ENCODE data around the gene EEIG1. TPM values are rescaled to one million over a fixed set of nuclear protein-coding genes. Genes with fewer than 3 reads are reported as not detected.

EEIG1 gene
- 0.99 and 3.4 TPM in 2 replicates for total RNA-seq

DNA sequence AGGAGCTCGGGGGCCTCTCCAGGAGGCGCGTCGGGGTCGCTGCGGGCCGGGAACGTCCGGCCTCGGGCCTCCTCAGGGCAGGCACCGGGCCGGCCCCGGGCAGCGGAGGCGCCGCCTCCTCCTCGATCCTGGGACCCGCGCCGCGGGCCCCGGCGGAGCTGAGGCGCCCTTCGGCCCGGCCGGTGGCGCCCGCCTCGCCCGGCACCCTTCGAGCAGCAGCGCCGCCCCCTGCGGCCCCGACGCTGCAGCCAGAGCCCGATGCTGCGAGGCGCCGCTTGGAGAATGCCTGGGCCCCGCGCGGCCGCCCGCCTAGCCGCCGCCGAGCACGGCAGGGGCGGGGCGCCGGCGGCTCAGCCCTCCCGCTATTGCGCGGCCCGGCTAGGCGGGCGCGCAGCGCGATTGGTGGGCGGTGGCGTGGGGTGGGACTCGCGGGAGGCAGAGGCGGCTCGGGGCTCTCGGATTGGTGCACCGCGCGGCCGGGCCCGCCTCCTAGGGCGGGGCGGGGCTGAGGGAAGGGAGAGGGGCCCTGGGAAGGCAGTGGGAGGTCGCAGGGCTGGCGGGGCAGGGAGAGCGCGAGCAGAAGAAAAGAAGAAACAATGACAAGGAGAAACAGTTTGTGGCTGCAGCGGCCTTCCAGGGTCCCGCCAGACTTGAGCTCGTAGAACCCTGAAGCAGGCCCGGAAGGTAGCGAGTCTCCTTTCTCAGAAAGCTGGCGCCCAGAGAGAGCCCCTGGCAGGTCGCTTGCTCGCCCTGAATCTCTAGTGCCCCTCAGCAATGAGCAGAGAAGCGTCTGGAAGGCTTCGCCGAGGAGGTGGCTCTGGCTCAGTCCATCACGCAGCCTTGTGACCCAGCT lies at the start of gene EEIG1:
Gene EEIG1, minus strand, starts transcription at position 284 of the 853 bp plus-strand sequence. CDS start 852 bp downstream, outside the sequence.

DNA sequence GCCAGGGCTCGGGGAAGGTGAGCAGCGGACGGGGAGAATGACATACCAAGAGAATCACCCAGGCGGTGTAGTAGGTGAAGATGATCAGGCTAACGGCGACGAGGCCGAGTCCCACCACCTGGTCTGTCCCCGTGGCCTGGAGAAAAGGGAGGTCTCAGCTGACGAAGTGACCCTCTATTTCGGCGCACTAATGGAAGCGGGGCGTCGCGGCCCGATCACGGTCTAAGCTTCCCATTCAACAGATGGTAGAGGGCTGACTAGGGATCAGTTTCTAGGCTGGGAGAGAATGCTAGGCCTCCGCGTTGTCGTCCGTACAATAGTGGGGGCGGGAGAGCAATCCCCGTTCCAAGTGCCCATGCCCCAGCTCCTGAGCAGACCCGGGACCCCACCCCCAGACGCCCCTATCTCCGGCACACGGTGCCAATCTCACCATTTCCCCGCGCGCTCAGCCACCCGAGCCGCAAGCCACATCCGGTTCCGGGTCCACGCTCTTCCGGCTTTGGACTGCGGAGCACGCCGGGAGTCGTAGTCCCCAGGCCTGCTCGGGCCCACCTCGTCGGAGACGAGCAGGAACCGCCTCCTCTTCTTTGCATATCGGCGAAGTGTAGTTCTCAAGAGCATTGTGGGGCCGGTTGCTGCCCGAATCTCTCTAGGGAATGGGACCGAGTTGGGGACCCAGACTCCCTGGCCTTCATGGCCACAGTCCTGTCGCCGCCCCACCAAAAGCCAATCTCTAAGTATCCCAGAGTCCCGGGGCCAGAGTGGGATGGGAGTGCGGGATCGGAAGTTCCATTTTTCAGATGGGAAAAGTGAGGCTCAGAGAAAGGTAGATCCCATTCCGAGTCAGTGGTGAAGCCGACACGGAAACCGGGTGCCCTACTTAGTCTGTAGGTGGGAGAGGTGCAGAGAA lies 43.1 kb downstream of the EEIG1 start, which contains the start of gene DPM2:
Gene DPM2, minus strand, starts transcription at position 467 of the 910 bp plus-strand sequence. Its CDS starts 34 bp downstream, at position 433.

Other genes starting within 250 kb of the EEIG1 start
- gene TOR2A, start 245.7 kb downstream of the EEIG1 start, total RNA-seq = 4.8 and 5.2 TPM in 2 replicates
- gene SH2D3C, start 202.3 kb downstream of the EEIG1 start, total RNA-seq = 62.1 and 63.2 TPM in 2 replicates
- 95.8 and 102 TPM in 2 replicates for gene CDK9, start 195.0 kb downstream of the EEIG1 start, total RNA-seq
- 72.3 and 81.5 TPM in 2 replicates for gene FPGS, start 178.1 kb downstream of the EEIG1 start, total RNA-seq
- 60.0 and 137 TPM in 2 replicates for gene ENG, start 126.3 kb downstream of the EEIG1 start, total RNA-seq
- gene AK1, start 103.3 kb downstream of the EEIG1 start, total RNA-seq = 38.4 and 38.5 TPM in 2 replicates
- 24.7 and 44.8 TPM in 2 replicates for gene ST6GALNAC6, start 81.4 kb downstream of the EEIG1 start, total RNA-seq
- 38.7 and 46.9 TPM in 2 replicates for gene ST6GALNAC4, start 63.9 kb downstream of the EEIG1 start, total RNA-seq
- gene PIP5KL1, start 50.2 kb downstream of the EEIG1 start, total RNA-seq = 0.18 and 1.0 TPM in 2 replicates
- gene DPM2, start 43.1 kb downstream of the EEIG1 start, total RNA-seq = 8.1 and 9.4 TPM in 2 replicates
- gene NAIF1, start 86.3 kb upstream of the EEIG1 start, total RNA-seq = 9.0 and 9.6 TPM in 2 replicates
- gene SLC25A25, start 87.2 kb upstream of the EEIG1 start, total RNA-seq = 12.6 and 16.1 TPM in 2 replicates
- 112 and 116 TPM in 2 replicates for gene PTGES2, start 146.7 kb upstream of the EEIG1 start, total RNA-seq
- 0.18 TPM in 1 of 2 replicates, not detected in the other for gene LCN2, start 168.5 kb upstream of the EEIG1 start, total RNA-seq
- 19.5 and 21.7 TPM in 2 replicates for gene BBLN, start 179.3 kb upstream of the EEIG1 start, total RNA-seq
- 17.9 and 30.1 TPM in 2 replicates for gene CIZ1, start 210.6 kb upstream of the EEIG1 start, total RNA-seq
- 0.27 and 2.9 TPM in 2 replicates for gene DNM1, start 222.4 kb upstream of the EEIG1 start, total RNA-seq